HL-60 (cell line): ENCODE measurements around the gene PTPRC.
A peak's percentile ranks its signal among the peaks of the same experiment; 100 is the strongest.

Experiments used
- CTCF ChIP-seq: IDR thresholded peaks from one replicate; pipeline ENCODE4 v1.5.1; 2011; ENCODE audit warnings: low read length, control low read depth, inconsistent platforms; ENCODE audit not compliant: insufficient read depth
- POLR2AphosphoS5 ChIP-seq: IDR thresholded peaks from 2 replicates; pipeline ENCODE4 v1.6.1; 2012; ENCODE audit warnings: low read depth

- TF ChIP-seq CTCF (no peak), POLR2AphosphoS5 (peak; percentile 87)
Observed at GRCh38 chr1:198681831-198682759, 43.3 kb downstream of the PTPRC start.
